Measurements from ENCODE around the gene TMEM132A. TPM values are rescaled to one million over a fixed set of nuclear protein-coding genes. Genes with fewer than 3 reads are reported as not detected.

TMEM132A gene
- total and polyA plus RNA-seq, 4 donors = 0.60 to 1.6 (median 1.1) TPM

GRCh38 chr11:60929764-60930163 is 5.5 kb downstream of the TMEM132A start:
- no peak overlapping the region for H3K27ac ChIP-seq (ENCODE audit: low read depth in 1 of 2, low read length in 2 of 2)
- no peak for DNase-seq (ENCODE audit: low spot score)
- no peaks in the 10 kb centered on the region for H3K9me3 ChIP-seq (ENCODE audit: control insufficient read depth in 4 of 4, low read length in 3 of 4)
- WGBS = 84% methylated on average over 4 of the region's 4 CpGs
- no peaks in the 10 kb centered on the region for H3K36me3 ChIP-seq (ENCODE audit: control insufficient read depth in 4 of 4, insufficient read depth in 3 of 4, low read depth in 1 of 4, low read length in 3 of 4)
- H3K27me3 ChIP-seq (ENCODE audit: control insufficient read depth in 4 of 4, insufficient read depth in 4 of 4, low read length in 3 of 4) = peaks cover 0 to 6% (median 0%) of the 10 kb centered on the region in 4 donors
- H3K4me1 ChIP-seq (ENCODE audit: control insufficient read depth in 4 of 4, insufficient read depth in 4 of 4, low read length in 3 of 4) = peaks cover 0 to 2% (median 2%) of the 10 kb centered on the region in 4 donors
- TF ChIP-seq ZBTB33 (IDR thresholded peaks at IDR 0.05) (no peak), HNF4A (conservative IDR thresholded peaks at IDR 0.05) (no peak), MAX (IDR thresholded peaks at IDR 0.05) (no peak), GABPA (IDR thresholded peaks at IDR 0.05 in 1 of 2, conservative IDR thresholded peaks at IDR 0.05 in 1 of 2) (no peak), JUND (IDR thresholded peaks at IDR 0.05) (no peak), HNF4G (IDR thresholded peaks at IDR 0.05) (no peak), SP1 (IDR thresholded peaks at IDR 0.05) (no peak), FOXA1 (IDR thresholded peaks at IDR 0.05) (no peak), FOXA2 (IDR thresholded peaks at IDR 0.05) (no peak), RAD21 (IDR thresholded peaks at IDR 0.05) (no peak)
- no peak overlapping the region for H3K9ac ChIP-seq (ENCODE audit: low read depth in 1 of 2, low read length in 2 of 2)
- no peak overlapping the region for H3K4me3 ChIP-seq (ENCODE audit: low read depth in 1 of 3, low read length in 3 of 3)

- no peak overlapping the region for H3K27ac ChIP-seq (ENCODE audit: low read depth in 1 of 2, low read length in 2 of 2)
- 92% methylated on average over 4 of the region's 4 CpGs for WGBS
- H3K9me3 ChIP-seq (ENCODE audit: control insufficient read depth in 4 of 4, low read length in 3 of 4) = no peaks in the 10 kb centered on the region
- no peak for TF ChIP-seq JUND (IDR thresholded peaks at IDR 0.05)
- no peak for TF ChIP-seq HNF4A (conservative IDR thresholded peaks at IDR 0.05)
- no peak for TF ChIP-seq RXRA (IDR thresholded peaks at IDR 0.05)
- no peak for TF ChIP-seq ATF3 (IDR thresholded peaks at IDR 0.05)
- TF ChIP-seq ZBTB33 (IDR thresholded peaks at IDR 0.05) = no peak
- no peak for TF ChIP-seq RAD21 (IDR thresholded peaks at IDR 0.05)
- TF ChIP-seq REST (IDR thresholded peaks at IDR 0.05) = no peak
- no peak for TF ChIP-seq FOXA2 (IDR thresholded peaks at IDR 0.05)
- no peak for TF ChIP-seq MAX (IDR thresholded peaks at IDR 0.05)
- no peak for TF ChIP-seq NR2F2 (IDR thresholded peaks at IDR 0.05)
- TF ChIP-seq CTCF (IDR thresholded peaks at IDR 0.05; ENCODE audit: low read depth, low read length, missing input control) = no peak
- TF ChIP-seq GABPA (IDR thresholded peaks at IDR 0.05 in 1 of 2, conservative IDR thresholded peaks at IDR 0.05 in 1 of 2) = no peak
- no peak for TF ChIP-seq EGR1 (IDR thresholded peaks at IDR 0.05; ENCODE audit: low read depth in 2 of 2)
- TF ChIP-seq SP1 (IDR thresholded peaks at IDR 0.05) = no peak
- TF ChIP-seq YY1 (IDR thresholded peaks at IDR 0.05) = no peak
- no peak for TF ChIP-seq TAF1 (conservative IDR thresholded peaks at IDR 0.05)
- no peak for TF ChIP-seq HNF4G (IDR thresholded peaks at IDR 0.05)
- no peak for TF ChIP-seq FOXA1 (IDR thresholded peaks at IDR 0.05)
- peaks cover 0 to 3% (median 0%) of the 10 kb centered on the region in 4 donors for H3K27me3 ChIP-seq (ENCODE audit: control insufficient read depth in 4 of 4, insufficient read depth in 4 of 4, low read length in 3 of 4)
- no peaks in the 10 kb centered on the region for H3K36me3 ChIP-seq (ENCODE audit: control insufficient read depth in 4 of 4, insufficient read depth in 3 of 4, low read depth in 1 of 4, low read length in 3 of 4)
- H3K4me1 ChIP-seq (ENCODE audit: control insufficient read depth in 4 of 4, insufficient read depth in 4 of 4, low read length in 3 of 4) = no peaks in the 10 kb centered on the region
- no peak overlapping the region for H3K4me3 ChIP-seq (ENCODE audit: low read depth in 1 of 3, low read length in 3 of 3)
- H3K9ac ChIP-seq (ENCODE audit: low read depth in 1 of 2, low read length in 2 of 2) = no peak overlapping the region
- no peak for DNase-seq (ENCODE audit: low spot score)
Measured at GRCh38 chr11:60930394-60930793, 6.1 kb downstream of the TMEM132A start.
